Measurements from ENCODE around the gene AP3S2.
"Not testable (repeated sequence)": the region's sequence is repeated elsewhere in the genome, so short reads cannot be mapped to it uniquely, and the experiment has no call there.

AP3S2 gene

GRCh38 chr15:89797678-89798201 lies 96.1 kb downstream of the AP3S2 start:
- no peak for DNase-seq

GRCh38 chr15:89795996-89796395 lies 97.8 kb downstream of the AP3S2 start:
- no peak for DNase-seq

- DNase-seq, result no peak
Observed at GRCh38 chr15:89794627-89795241, 99.1 kb downstream of the AP3S2 start.

GRCh38 chr15:89792106-89792805 lies 101.5 kb downstream of the AP3S2 start:
- no peak for DNase-seq

- DNase-seq, result no peak
Observed at GRCh38 chr15:89790661-89791060, 103.1 kb downstream of the AP3S2 start.

- DNase-seq, result no peak
Observed at GRCh38 chr15:89790206-89790605, 103.6 kb downstream of the AP3S2 start.

- not testable (repeated sequence) for DNase-seq
Observed at GRCh38 chr15:89788585-89788984, 105.2 kb downstream of the AP3S2 start.

GRCh38 chr15:89787944-89788343 lies 105.8 kb downstream of the AP3S2 start:
- DNase-seq, result no peak

GRCh38 chr15:89785774-89786140 lies 108.0 kb downstream of the AP3S2 start:
- DNase-seq, result no peak

GRCh38 chr15:89785064-89785773 lies 108.6 kb downstream of the AP3S2 start:
- DNase-seq, result no peak

- no peak for DNase-seq
Observed at GRCh38 chr15:89784686-89784960, 109.2 kb downstream of the AP3S2 start.

- DNase-seq, result no peak
Observed at GRCh38 chr15:89783861-89784685, 109.7 kb downstream of the AP3S2 start.

- DNase-seq, result no peak
Observed at GRCh38 chr15:89783111-89783860, 110.5 kb downstream of the AP3S2 start.

- DNase-seq, result not testable (repeated sequence)
Observed at GRCh38 chr15:89782619-89782950, 111.2 kb downstream of the AP3S2 start.

GRCh38 chr15:89781891-89782618 lies 111.7 kb downstream of the AP3S2 start:
- peak; percentile 55 for DNase-seq

GRCh38 chr15:89781055-89781454 lies 112.7 kb downstream of the AP3S2 start:
- DNase-seq, result peak; percentile 76

- no peak for DNase-seq
Observed at GRCh38 chr15:89780601-89781000, 113.2 kb downstream of the AP3S2 start.
